K562 (cell line): Measurements from ENCODE around the gene MPC2. TPM values are rescaled to one million over a fixed set of nuclear protein-coding genes. Genes with fewer than 3 reads are reported as not detected.
"Not testable (repeated sequence)": the region's sequence is repeated elsewhere in the genome, so short reads cannot be mapped to it uniquely, and the experiment has no call there.

Experiments
- BACH1 ChIP-seq: fragments of 200-800 bp; sonication (Bioruptor generic); IDR thresholded peaks from 2 replicates; pipeline ENCODE4 v1.6.1; 2016; ENCODE audit warnings: missing genetic modification characterization, missing compliant biosample characterization
- BCOR ChIP-seq: fragments of 450-650 bp; IDR thresholded peaks from 2 replicates; pipeline ENCODE4 v1.6.1; 2016
- CTBP1 ChIP-seq: fragments of 450-650 bp; IDR thresholded peaks from 2 replicates; pipeline ENCODE4 v1.6.1; 2016; ENCODE audit warnings: borderline replicate concordance
- DMBX1 ChIP-seq: fragments of 250-450 bp; sonication (Bioruptor Pico); IDR thresholded peaks from 2 replicates; pipeline ENCODE4 v1.8.0; 2022; ENCODE audit warnings: inconsistent platforms, mild to moderate bottlenecking, moderate library complexity, borderline replicate concordance
- DPF2 ChIP-seq: fragments of 450-650 bp; IDR thresholded peaks from 2 replicates; pipeline ENCODE4 v1.6.1; 2016
- L3MBTL2 ChIP-seq: fragments of 450-650 bp; IDR thresholded peaks from 2 replicates; pipeline ENCODE4 v1.6.1; 2016; ENCODE audit warnings: mild to moderate bottlenecking, moderate library complexity
- MTA3 ChIP-seq: fragments of 450-650 bp; formaldehyde crosslinking; IDR thresholded peaks from 2 replicates; pipeline ENCODE4 v1.6.1; 2017; ENCODE audit warnings: mild to moderate bottlenecking, borderline replicate concordance
- RCOR1 ChIP-seq, 2 experiments: IDR thresholded peaks; 2 replicates each; pipeline ENCODE4 v1.6.1; 2012; ENCODE audit warnings: low read depth in 2 of 2, low read length in 2 of 2, borderline replicate concordance in 1 of 2, improper control_type of control experiment in 1 of 2
- SMARCA4 ChIP-seq: fragments of 450-650 bp; IDR thresholded peaks from 2 replicates; pipeline ENCODE4 v1.6.1; 2016
- SRF ChIP-seq, 2 experiments: fragments of 250-450, 450-650 bp in 1 of 2; sonication (Bioruptor Pico) in 1 of 2; sonication (generic) in 1 of 2; formaldehyde crosslinking; IDR thresholded peaks; 2 replicates each; pipeline versions ENCODE4 v1.5.0 to v1.5.1; 2020 to 2022; ENCODE audit warnings: mild to moderate bottlenecking in 1 of 2, missing genetic modification reagents in 1 of 2
- TCF3 ChIP-seq: sonication (generic); formaldehyde crosslinking; IDR thresholded peaks from 2 replicates; pipeline ENCODE4 v1.4.0; 2020; ENCODE audit warnings: mild to moderate bottlenecking, missing genetic modification reagents
- polyA plus RNA-seq, 8 experiments: library from polyadenylated mRNA; depleted of rRNA in 4 of 8; stranded (reverse) in 5 of 8; unstranded in 3 of 8; fragments of >200 nt; fragmentation: Nextera tagmentation in 2 of 8; fragmentation: Illumina TruSeq in 1 of 8; extraction: Ambion mirVana in 2 of 8; extraction: Trizol in 1 of 8; gene quantifications; 2 replicates each; pipeline versions ENCODE4 v1.2.1 to v1.2.3, GENCODE V29; 2011 to 2014; ENCODE audit warnings: inconsistent platforms in 1 of 8, missing spikeins in 1 of 8
- total RNA-seq, 7 experiments: library from RNA; depleted of rRNA in 6 of 7; stranded (reverse); fragments of >200 nt in 6 of 7; fragmentation: Illumina TruSeq in 2 of 7; extraction: Trizol in 2 of 7; gene quantifications; 2 replicates each; pipeline versions ENCODE4 v1.2.1 to v1.2.3, GENCODE V29; 2011 to 2021; ENCODE audit warnings: low replicate concordance in 1 of 7
- TF ChIP-seq, protein P1 (sequence below): sonication (generic); formaldehyde crosslinking; IDR thresholded peaks from 2 replicates; pipeline ENCODE4 v1.8.0; 2022; ENCODE audit warnings: mild to moderate bottlenecking, missing genetic modification reagents
- TF ChIP-seq, protein P2 (sequence below), 2 experiments: fragments of 450-650 bp; IDR thresholded peaks; 2 replicates each; pipeline ENCODE4 v1.6.1; 2018; ENCODE audit warnings: mild to moderate bottlenecking in 2 of 2, low read depth in 1 of 2; ENCODE audit not compliant: partially characterized antibody in 2 of 2
- TF ChIP-seq, protein P3 (sequence below), 2 experiments: fragments of 250-450 bp in 1 of 2; fragments of 450-650 bp in 1 of 2; sonication (Bioruptor Pico) in 1 of 2; IDR thresholded peaks; 2 replicates each; pipeline versions ENCODE4 v1.6.1 to v1.8.0; 2016 to 2021; ENCODE audit warnings: mild to moderate bottlenecking in 2 of 2, moderate library complexity in 2 of 2, missing compliant biosample characterization in 1 of 2, missing genetic modification characterization in 1 of 2

The MPC2 gene
- total and polyA plus RNA-seq, 9 of the 15 experiments (the other 6 are each of a cell fraction or from before 2014, with no cell fraction given): 70.7 to 179 (median 144) TPM

DNA sequence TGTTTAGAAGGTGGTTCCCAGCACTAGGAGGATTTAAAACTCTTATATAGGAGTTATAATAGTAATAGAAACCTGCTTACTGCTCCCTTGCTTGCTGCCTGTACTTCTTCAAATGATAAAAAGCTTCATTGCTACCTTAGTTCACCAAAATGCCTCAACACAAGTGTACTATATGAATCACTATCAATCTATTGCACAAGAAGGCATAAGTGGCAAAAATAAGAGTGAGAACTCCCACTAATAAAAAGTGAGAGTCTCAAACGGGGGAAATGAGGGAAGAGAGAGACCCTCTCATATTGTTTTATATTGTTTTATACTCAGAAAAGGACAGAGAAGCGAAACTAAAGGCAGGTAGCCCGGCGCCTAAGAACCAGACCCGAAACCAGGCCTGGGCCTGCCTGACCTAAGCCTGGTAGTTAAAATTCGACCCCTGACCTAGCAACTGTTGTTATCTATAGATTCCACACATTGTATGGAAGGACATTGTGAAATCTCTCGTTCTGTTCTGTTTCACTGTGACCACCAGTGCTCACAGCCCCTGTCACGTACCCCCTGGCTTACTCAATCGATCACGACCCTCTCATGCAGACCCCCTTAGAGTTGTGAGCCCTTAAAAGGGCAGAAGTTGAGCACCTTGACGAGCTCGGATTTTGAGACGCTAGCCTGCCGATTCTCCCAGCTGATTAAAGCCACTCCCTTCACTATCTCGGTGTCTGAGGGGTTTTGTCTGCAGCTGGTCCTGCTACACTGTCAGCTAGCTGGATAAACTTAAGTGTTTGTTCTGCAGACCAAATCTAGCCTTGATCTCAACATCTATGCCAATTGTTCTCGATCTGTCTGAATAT is 67.5 kb downstream of the MPC2 start (continued):
- TF ChIP-seq, protein P1, sequence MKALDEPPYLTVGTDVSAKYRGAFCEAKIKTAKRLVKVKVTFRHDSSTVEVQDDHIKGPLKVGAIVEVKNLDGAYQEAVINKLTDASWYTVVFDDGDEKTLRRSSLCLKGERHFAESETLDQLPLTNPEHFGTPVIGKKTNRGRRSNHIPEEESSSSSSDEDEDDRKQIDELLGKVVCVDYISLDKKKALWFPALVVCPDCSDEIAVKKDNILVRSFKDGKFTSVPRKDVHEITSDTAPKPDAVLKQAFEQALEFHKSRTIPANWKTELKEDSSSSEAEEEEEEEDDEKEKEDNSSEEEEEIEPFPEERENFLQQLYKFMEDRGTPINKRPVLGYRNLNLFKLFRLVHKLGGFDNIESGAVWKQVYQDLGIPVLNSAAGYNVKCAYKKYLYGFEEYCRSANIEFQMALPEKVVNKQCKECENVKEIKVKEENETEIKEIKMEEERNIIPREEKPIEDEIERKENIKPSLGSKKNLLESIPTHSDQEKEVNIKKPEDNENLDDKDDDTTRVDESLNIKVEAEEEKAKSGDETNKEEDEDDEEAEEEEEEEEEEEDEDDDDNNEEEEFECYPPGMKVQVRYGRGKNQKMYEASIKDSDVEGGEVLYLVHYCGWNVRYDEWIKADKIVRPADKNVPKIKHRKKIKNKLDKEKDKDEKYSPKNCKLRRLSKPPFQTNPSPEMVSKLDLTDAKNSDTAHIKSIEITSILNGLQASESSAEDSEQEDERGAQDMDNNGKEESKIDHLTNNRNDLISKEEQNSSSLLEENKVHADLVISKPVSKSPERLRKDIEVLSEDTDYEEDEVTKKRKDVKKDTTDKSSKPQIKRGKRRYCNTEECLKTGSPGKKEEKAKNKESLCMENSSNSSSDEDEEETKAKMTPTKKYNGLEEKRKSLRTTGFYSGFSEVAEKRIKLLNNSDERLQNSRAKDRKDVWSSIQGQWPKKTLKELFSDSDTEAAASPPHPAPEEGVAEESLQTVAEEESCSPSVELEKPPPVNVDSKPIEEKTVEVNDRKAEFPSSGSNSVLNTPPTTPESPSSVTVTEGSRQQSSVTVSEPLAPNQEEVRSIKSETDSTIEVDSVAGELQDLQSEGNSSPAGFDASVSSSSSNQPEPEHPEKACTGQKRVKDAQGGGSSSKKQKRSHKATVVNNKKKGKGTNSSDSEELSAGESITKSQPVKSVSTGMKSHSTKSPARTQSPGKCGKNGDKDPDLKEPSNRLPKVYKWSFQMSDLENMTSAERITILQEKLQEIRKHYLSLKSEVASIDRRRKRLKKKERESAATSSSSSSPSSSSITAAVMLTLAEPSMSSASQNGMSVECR: 0 out of 2 replicates have a peak, but pooled peaks have one; percentile 34
- peak; percentile 91 for TF ChIP-seq SMARCA4
- peak in 1 of 2 experiments; percentile 43; a peak in 1 of 4 replicates for TF ChIP-seq RCOR1 (IDR thresholded peaks at IDR 0.05; ENCODE audit: borderline replicate concordance in 1 of 2, low read depth in 2 of 2, low read length in 2 of 2)
- peak; percentile 81 for TF ChIP-seq TCF3 (CRISPR knock-in tag)
- TF ChIP-seq BACH1 (tag): peak; percentile 31; the same call in 1 of the 2 replicates
- peak; percentile 45; the same call in 1 of the 2 replicates for TF ChIP-seq DMBX1 (CRISPR knock-in tag)
- peak; percentile 60; the same call in 1 of the 2 replicates for TF ChIP-seq BCOR
- TF ChIP-seq DPF2: peak; percentile 91
- peak; percentile 75; the same call in 1 of the 2 replicates for TF ChIP-seq MTA3
- TF ChIP-seq, protein P2, sequence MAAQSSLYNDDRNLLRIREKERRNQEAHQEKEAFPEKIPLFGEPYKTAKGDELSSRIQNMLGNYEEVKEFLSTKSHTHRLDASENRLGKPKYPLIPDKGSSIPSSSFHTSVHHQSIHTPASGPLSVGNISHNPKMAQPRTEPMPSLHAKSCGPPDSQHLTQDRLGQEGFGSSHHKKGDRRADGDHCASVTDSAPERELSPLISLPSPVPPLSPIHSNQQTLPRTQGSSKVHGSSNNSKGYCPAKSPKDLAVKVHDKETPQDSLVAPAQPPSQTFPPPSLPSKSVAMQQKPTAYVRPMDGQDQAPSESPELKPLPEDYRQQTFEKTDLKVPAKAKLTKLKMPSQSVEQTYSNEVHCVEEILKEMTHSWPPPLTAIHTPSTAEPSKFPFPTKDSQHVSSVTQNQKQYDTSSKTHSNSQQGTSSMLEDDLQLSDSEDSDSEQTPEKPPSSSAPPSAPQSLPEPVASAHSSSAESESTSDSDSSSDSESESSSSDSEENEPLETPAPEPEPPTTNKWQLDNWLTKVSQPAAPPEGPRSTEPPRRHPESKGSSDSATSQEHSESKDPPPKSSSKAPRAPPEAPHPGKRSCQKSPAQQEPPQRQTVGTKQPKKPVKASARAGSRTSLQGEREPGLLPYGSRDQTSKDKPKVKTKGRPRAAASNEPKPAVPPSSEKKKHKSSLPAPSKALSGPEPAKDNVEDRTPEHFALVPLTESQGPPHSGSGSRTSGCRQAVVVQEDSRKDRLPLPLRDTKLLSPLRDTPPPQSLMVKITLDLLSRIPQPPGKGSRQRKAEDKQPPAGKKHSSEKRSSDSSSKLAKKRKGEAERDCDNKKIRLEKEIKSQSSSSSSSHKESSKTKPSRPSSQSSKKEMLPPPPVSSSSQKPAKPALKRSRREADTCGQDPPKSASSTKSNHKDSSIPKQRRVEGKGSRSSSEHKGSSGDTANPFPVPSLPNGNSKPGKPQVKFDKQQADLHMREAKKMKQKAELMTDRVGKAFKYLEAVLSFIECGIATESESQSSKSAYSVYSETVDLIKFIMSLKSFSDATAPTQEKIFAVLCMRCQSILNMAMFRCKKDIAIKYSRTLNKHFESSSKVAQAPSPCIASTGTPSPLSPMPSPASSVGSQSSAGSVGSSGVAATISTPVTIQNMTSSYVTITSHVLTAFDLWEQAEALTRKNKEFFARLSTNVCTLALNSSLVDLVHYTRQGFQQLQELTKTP (IDR thresholded peaks at IDR 0.05; ENCODE audit: low read depth in 1 of 2, partially characterized antibody in 2 of 2): peak; percentile 14 to 79
- peak; percentile 89 for TF ChIP-seq CTBP1
- TF ChIP-seq SRF (CRISPR knock-in tag; IDR thresholded peaks at IDR 0.05): peak in 1 of 2 experiments; percentile 80; a peak in 1 of 4 replicates
- TF ChIP-seq, protein P3, sequence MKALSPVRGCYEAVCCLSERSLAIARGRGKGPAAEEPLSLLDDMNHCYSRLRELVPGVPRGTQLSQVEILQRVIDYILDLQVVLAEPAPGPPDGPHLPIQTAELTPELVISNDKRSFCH (CRISPR knock-in tag; IDR thresholded peaks at IDR 0.05): not testable (repeated sequence)
- TF ChIP-seq, protein P3 (tag; IDR thresholded peaks at IDR 0.05): peak; percentile 64; the same call in 1 of the 2 replicates
- peak; percentile 35; the same call in 1 of the 2 replicates for TF ChIP-seq L3MBTL2
